GM12878 (cell line): ENCODE results near the gene VIPAS39. TPM values are rescaled to one million over a fixed set of nuclear protein-coding genes. Genes with fewer than 3 reads are reported as not detected.

Experiments
- ATAC-seq: fragments of 200-7000 bp; cut with Tn5 transposase; 3 replicates; pipeline ENCODE4 v1.9.1; 2020; ENCODE audit warnings: mild to moderate bottlenecking, moderate library complexity
- BruUV-seq: library from RNA; stranded (reverse); fragments of 400-500 nt; replicated peaks from 2 replicates; lab custom pipeline; 2021; lab: Mats Ljungman, UMichigan
- CTCF ChIA-PET: fragments of 300-600 bp; sonication (Branson Sonifier 250); formaldehyde crosslinking; extraction: SDS; loops from one replicate; lab custom pipeline; 2021; ENCODE audit warnings: inconsistent platforms; lab: Yijun Ruan, JAX
- POLR2A ChIA-PET: fragments of 350-600 bp; formaldehyde crosslinking; extraction: SDS; loops from one replicate; lab custom pipeline; 2021; ENCODE audit warnings: inconsistent platforms; lab: Charles Lee
- RAD21 ChIA-PET: fragments of 300-600 bp; sonication (Branson Sonifier 250); formaldehyde crosslinking; loops from one replicate; lab custom pipeline; 2023; ENCODE audit warnings: antibody characterized with exemption; ENCODE audit not compliant: unreplicated experiment; lab: Charles Lee
- SMC1A ChIA-PET: fragments of 300-600 bp; sonication (Branson Sonifier 250); formaldehyde crosslinking; loops from one replicate; lab custom pipeline; 2023; ENCODE audit not compliant: unreplicated experiment, uncharacterized antibody; lab: Charles Lee
- DNase-seq: peaks from one replicate; pipeline ENCODE4 v3.0.0-alpha.2; 2011; ENCODE audit warnings: low read depth, low spot score
- FAIRE-seq: peaks from 3 replicates; lab custom pipeline; 2011; peaks lifted over from hg19 to GRCh38; lab: Jason Lieb, UNC
- H2AFZ ChIP-seq: 2 replicates; pipeline ENCODE4 v1.6.0; 2011; ENCODE audit warnings: low read depth, low read length, control low read depth; ENCODE audit not compliant: control insufficient read depth
- H3K27ac ChIP-seq: 2 replicates; pipeline ENCODE4 v1.5.1; 2011; ENCODE audit warnings: control low read depth; ENCODE audit not compliant: control insufficient read depth, insufficient read depth
- H3K27me3 ChIP-seq, 2 experiments: replicated peaks in 1 of 2; 2 replicates each; pipeline versions ENCODE4 v1.6.0 to v1.6.1; 2011; ENCODE audit warnings: low read length in 1 of 2; ENCODE audit not compliant: control insufficient read depth in 2 of 2, insufficient read depth in 2 of 2
- H3K36me3 ChIP-seq, 2 experiments: 2 replicates each; pipeline ENCODE4 v1.5.1; 2011; ENCODE audit warnings: low read length in 1 of 2; ENCODE audit not compliant: control insufficient read depth in 2 of 2, insufficient read depth in 2 of 2
- H3K4me1 ChIP-seq: 2 replicates; pipeline ENCODE4 v1.6.1; 2011; ENCODE audit warnings: mild to moderate bottlenecking, low read length, moderate library complexity, mixed read lengths; ENCODE audit not compliant: control insufficient read depth, insufficient read depth
- H3K4me2 ChIP-seq: 2 replicates; pipeline ENCODE4 v1.6.0; 2011; ENCODE audit warnings: control low read depth; ENCODE audit not compliant: control insufficient read depth, insufficient read depth
- H3K4me3 ChIP-seq: fragments of 200-600 bp; sonication (generic); 2 replicates; pipeline ENCODE4 v1.5.1; 2016
- H3K79me2 ChIP-seq: 2 replicates; pipeline ENCODE4 v1.6.0; 2011; ENCODE audit warnings: low read length; ENCODE audit not compliant: control insufficient read depth, insufficient read depth
- H3K9ac ChIP-seq: 2 replicates; pipeline ENCODE4 v1.8.0; 2011; ENCODE audit warnings: low read length, control low read depth, mixed read lengths; ENCODE audit not compliant: control insufficient read depth, insufficient read depth
- H3K9me3 ChIP-seq: replicated peaks from 3 replicates; pipeline ENCODE4 v1.5.1; 2011; ENCODE audit warnings: mild to moderate bottlenecking, low read length; ENCODE audit not compliant: control insufficient read depth, insufficient read depth
- H4K20me1 ChIP-seq: 2 replicates; pipeline ENCODE4 v1.6.0; 2011; ENCODE audit not compliant: control insufficient read depth, insufficient read depth
- BRCA1 ChIP-seq: IDR thresholded peaks from 2 replicates; pipeline ENCODE4 v1.6.1; 2011; ENCODE audit warnings: low read depth, low read length, improper control_type of control experiment
- JUND ChIP-seq: IDR thresholded peaks from 2 replicates; pipeline ENCODE4 v1.6.1; 2012; ENCODE audit warnings: low read depth, mild to moderate bottlenecking, low read length, improper control_type of control experiment, moderate library complexity
- MEF2A ChIP-seq: IDR thresholded peaks from 2 replicates; pipeline ENCODE4 v1.6.1; 2011; ENCODE audit warnings: low read depth, mild to moderate bottlenecking, low read length, moderate library complexity; ENCODE audit not compliant: insufficient read depth
- PAX5 ChIP-seq: IDR thresholded peaks from 2 replicates; pipeline ENCODE4 v1.6.1; 2011; ENCODE audit warnings: low read depth, low read length, borderline replicate concordance
- RCOR1 ChIP-seq: conservative IDR thresholded peaks from 2 replicates; pipeline ENCODE4 v1.6.1; 2012; ENCODE audit warnings: low read depth, low read length, improper control_type of control experiment
- SMARCA5 ChIP-seq: fragments of 450-650 bp; IDR thresholded peaks from 2 replicates; pipeline ENCODE4 v1.6.1; 2017; ENCODE audit warnings: mild to moderate bottlenecking
- WGBS: methylation state at CpG from one replicate; pipeline ENCODE4 v1.1.6; 2016; ENCODE audit warnings: low lambda C conversion rate; ENCODE audit not compliant: insufficient replicate concordance, insufficient coverage; ENCODE audit errors: missing lambda C conversion rate; 5-methylcytosine and 5-hydroxymethylcytosine counted together
- in situ Hi-C: fragments of 300-500 bp; cut with MboI; formaldehyde crosslinking; loops from 9 replicates; pipeline ENCODE4 v1.14.3; 2018; ENCODE audit warnings: mixed read lengths
- intact Hi-C: fragments of 100-400 bp; cut with micrococcal nuclease; formaldehyde crosslinking; loops from one replicate; pipeline ENCODE4 v1.14.2; 2022; ENCODE audit not compliant: unreplicated experiment
- polyA plus RNA-seq, 11 experiments: library from polyadenylated mRNA; depleted of rRNA in 4 of 11; unstranded in 6 of 11; stranded (reverse) in 5 of 11; fragments of >200 nt; fragmentation: Nextera tagmentation in 4 of 11; fragmentation: Illumina TruSeq in 1 of 11; extraction: Ambion mirVana in 4 of 11; extraction: Trizol in 1 of 11; gene quantifications; 1 replicate in 1 of 11; 2 replicates in 10 of 11; pipeline versions ENCODE4 v1.2.1 to v1.2.3, GENCODE V29; 2011 to 2016; ENCODE audit warnings: inconsistent platforms in 2 of 11, missing spikeins in 2 of 11, low read depth in 1 of 11
- total RNA-seq, 4 experiments: library from RNA; depleted of rRNA in 3 of 4; stranded (reverse); fragments of >200 nt in 3 of 4; fragmentation: Illumina TruSeq in 1 of 4; extraction: Trizol in 1 of 4; gene quantifications; 2 replicates each; pipeline versions ENCODE4 v1.2.1 to v1.2.3, GENCODE V29; 2013 to 2021
- TF ChIP-seq, protein P1 (sequence below): fragments of 450-650 bp; IDR thresholded peaks from 2 replicates; pipeline ENCODE4 v1.6.1; 2018; ENCODE audit warnings: mild to moderate bottlenecking, low read depth, moderate library complexity; ENCODE audit not compliant: partially characterized antibody

The VIPAS39 gene
- total and polyA plus RNA-seq, 10 of the 15 experiments (the other 5 are each of a cell fraction or from before 2014, with no cell fraction given) = 6.7 to 38.8 (median 18.5) TPM

DNA sequence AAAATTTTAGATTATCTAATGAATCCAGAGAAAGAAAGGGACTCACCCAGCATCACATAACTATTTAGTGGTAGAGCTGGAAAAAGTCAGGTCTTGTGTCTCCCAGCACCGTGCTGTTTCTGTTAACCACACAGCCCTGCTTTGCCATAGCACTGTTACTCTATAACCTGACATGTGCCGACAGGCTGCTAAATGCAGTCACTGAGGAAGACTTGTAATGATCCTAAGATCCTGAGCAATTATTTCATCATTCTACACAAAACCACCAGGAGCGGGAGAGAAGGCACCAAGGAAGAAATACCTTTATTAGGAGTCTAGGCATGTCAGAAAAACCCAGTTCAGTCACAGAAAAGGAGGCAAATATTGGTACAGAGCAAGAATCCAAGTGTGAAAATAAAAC lies 31.0 kb downstream of the VIPAS39 start:
- intact Hi-C loops = no loop called here
- Histone ChIP-seq H2AFZ (no peak overlapping the region), H3K27ac (no peak overlapping the region), H3K4me2 (no peak overlapping the region), H3K4me1 (no peaks in the 10 kb centered on the region), H3K9ac (no peak overlapping the region), H4K20me1 (no peaks in the 10 kb centered on the region), H3K79me2 (no peaks in the 10 kb centered on the region), H3K9me3 (no peaks in the 10 kb centered on the region), H3K36me3 (peaks cover 7 to 36% of the 10 kb centered on the region in 2 experiments), H3K4me3 (no peak overlapping the region), H3K27me3 (no peaks in the 10 kb centered on the region)
- FAIRE-seq (no peak), ATAC-seq (no peak), DNase-seq (no peak)
- ChIA-PET RAD21 (no interaction called here), CTCF (interaction anchor here (2.8 kb wide), 1 partner anchor 111 kb away, joined by 10 read pairs; no protein-coding TSS in a partner anchor), SMC1A (interaction anchor here (1.1 kb wide), 1 partner anchor 11 kb away, joined by 3 read pairs; no protein-coding TSS in a partner anchor), POLR2A (interaction anchor here (0.6 kb wide), 1 partner anchor 388 kb away, joined by 11 read pairs; no protein-coding TSS in a partner anchor)
- TF ChIP-seq RCOR1 (no peak), SMARCA5 (no peak), JUND (no peak), MEF2A (no peak), BRCA1 (no peak), PAX5 (no peak)
- TF ChIP-seq, protein P1, sequence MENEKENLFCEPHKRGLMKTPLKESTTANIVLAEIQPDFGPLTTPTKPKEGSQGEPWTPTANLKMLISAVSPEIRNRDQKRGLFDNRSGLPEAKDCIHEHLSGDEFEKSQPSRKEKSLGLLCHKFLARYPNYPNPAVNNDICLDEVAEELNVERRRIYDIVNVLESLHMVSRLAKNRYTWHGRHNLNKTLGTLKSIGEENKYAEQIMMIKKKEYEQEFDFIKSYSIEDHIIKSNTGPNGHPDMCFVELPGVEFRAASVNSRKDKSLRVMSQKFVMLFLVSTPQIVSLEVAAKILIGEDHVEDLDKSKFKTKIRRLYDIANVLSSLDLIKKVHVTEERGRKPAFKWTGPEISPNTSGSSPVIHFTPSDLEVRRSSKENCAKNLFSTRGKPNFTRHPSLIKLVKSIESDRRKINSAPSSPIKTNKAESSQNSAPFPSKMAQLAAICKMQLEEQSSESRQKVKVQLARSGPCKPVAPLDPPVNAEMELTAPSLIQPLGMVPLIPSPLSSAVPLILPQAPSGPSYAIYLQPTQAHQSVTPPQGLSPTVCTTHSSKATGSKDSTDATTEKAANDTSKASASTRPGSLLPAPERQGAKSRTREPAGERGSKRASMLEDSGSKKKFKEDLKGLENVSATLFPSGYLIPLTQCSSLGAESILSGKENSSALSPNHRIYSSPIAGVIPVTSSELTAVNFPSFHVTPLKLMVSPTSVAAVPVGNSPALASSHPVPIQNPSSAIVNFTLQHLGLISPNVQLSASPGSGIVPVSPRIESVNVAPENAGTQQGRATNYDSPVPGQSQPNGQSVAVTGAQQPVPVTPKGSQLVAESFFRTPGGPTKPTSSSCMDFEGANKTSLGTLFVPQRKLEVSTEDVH = no peak
- in situ Hi-C loops = no loop called here
- WGBS = 97% methylated on average over 3 of the region's 3 CpGs
- no TSS peak for BruUV-seq
